Endothelial cell (in vitro differentiated cells): Measurements from ENCODE around the gene XAF1. TPM values are rescaled to one million over a fixed set of nuclear protein-coding genes. Genes with fewer than 3 reads are reported as not detected.

ENCODE experiments used
- DNase-seq: peaks from one replicate; pipeline ENCODE4 v3.0.0; 2021; ENCODE audit warnings: low spot score
- H3K27ac Mint-ChIP-seq: one replicate; pipeline ENCODE4 v1.8.0; 2021; ENCODE audit warnings: mixed read lengths, inconsistent platforms; ENCODE audit not compliant: unreplicated experiment
- H3K27me3 Mint-ChIP-seq: one replicate; pipeline ENCODE4 v1.8.0; 2021; ENCODE audit warnings: mild to moderate bottlenecking, moderate library complexity, mixed read lengths, inconsistent platforms; ENCODE audit not compliant: unreplicated experiment
- H3K36me3 Mint-ChIP-seq: one replicate; pipeline ENCODE4 v1.8.0; 2021; ENCODE audit warnings: mild to moderate bottlenecking, low read depth, mixed read lengths, inconsistent platforms; ENCODE audit not compliant: unreplicated experiment
- H3K4me1 Mint-ChIP-seq: one replicate; pipeline ENCODE4 v1.8.0; 2021; ENCODE audit warnings: mild to moderate bottlenecking, mixed read lengths, inconsistent platforms; ENCODE audit not compliant: unreplicated experiment
- H3K4me3 Mint-ChIP-seq: one replicate; pipeline ENCODE4 v1.8.0; 2021; ENCODE audit warnings: mild to moderate bottlenecking, mixed read lengths, inconsistent platforms; ENCODE audit not compliant: unreplicated experiment
- H3K9me3 Mint-ChIP-seq: one replicate; pipeline ENCODE4 v1.8.0; 2021; ENCODE audit warnings: mixed read lengths, inconsistent platforms; ENCODE audit not compliant: unreplicated experiment
- CTCF ChIP-seq: fragments of 200-600 bp; sonication (generic); IDR thresholded peaks from one replicate; pipeline ENCODE4 v1.5.0; 2021; ENCODE audit warnings: antibody characterized with exemption; ENCODE audit not compliant: unreplicated experiment
- total RNA-seq: library from RNA; stranded (reverse); fragmentation: NEBNext Ultra II Directional; extraction: Animal tissue kit (Norgen Biotek cat#: 25700); gene quantifications from one replicate; pipeline ENCODE4 v1.2.1, GENCODE V29; 2021; ENCODE audit not compliant: unreplicated experiment

XAF1 gene
- total RNA-seq, 1 donor from 2014 or later = 0.38 TPM

DNA sequence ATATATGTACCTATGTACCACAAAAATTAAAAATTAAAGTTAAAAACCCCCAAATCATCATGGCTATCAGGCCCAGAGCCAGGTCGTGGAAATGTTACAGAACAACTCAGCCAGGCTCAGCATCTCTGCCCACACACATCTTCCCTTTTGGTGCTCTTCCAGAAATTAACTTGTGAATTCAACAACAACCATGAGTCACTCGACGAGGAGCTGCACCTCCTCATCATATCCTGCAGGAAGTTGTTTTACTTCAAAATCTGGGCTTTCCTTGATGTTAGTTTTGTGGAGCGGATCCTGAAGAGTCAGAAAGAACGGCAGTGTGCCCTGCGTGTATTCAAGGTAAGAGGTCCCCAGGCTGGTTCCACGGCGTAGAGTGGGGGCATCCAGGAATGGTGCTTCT is 30.8 kb downstream of the XAF1 start:
- H3K36me3 Mint-ChIP-seq = no peaks in the 10 kb centered on the region

GRCh38 chr17:6787081-6787693 is 31.3 kb downstream of the XAF1 start:
- Mint-ChIP-seq H3K9me3 (no peaks in the 10 kb centered on the region), H3K27me3 (peaks cover 2% of the 10 kb centered on the region), H3K4me1 (peaks cover 19% of the 10 kb centered on the region), H3K36me3 (no peaks in the 10 kb centered on the region), H3K27ac (peak overlapping the region; percentile 50), H3K4me3 (peak overlapping the region; percentile 10)
- TF ChIP-seq CTCF = no peak
- no peak for DNase-seq

More for the DNA sequence above, 30.8 kb downstream of the XAF1 start:
- Mint-ChIP-seq H3K27me3 (peaks cover 1% of the 10 kb centered on the region), H3K27ac (peak overlapping the region; percentile 40), H3K4me1 (peaks cover 18% of the 10 kb centered on the region), H3K9me3 (no peaks in the 10 kb centered on the region), H3K4me3 (no peak overlapping the region)
- no peak for DNase-seq
- TF ChIP-seq CTCF = no peak

GRCh38 chr17:6789146-6789545 is 33.3 kb downstream of the XAF1 start:
- Mint-ChIP-seq H3K36me3 (no peaks in the 10 kb centered on the region), H3K9me3 (no peaks in the 10 kb centered on the region), H3K4me1 (peaks cover 26% of the 10 kb centered on the region), H3K4me3 (no peak overlapping the region), H3K27ac (no peak overlapping the region), H3K27me3 (peaks cover 5% of the 10 kb centered on the region)
- no peak for TF ChIP-seq CTCF
- DNase-seq = no peak

DNA sequence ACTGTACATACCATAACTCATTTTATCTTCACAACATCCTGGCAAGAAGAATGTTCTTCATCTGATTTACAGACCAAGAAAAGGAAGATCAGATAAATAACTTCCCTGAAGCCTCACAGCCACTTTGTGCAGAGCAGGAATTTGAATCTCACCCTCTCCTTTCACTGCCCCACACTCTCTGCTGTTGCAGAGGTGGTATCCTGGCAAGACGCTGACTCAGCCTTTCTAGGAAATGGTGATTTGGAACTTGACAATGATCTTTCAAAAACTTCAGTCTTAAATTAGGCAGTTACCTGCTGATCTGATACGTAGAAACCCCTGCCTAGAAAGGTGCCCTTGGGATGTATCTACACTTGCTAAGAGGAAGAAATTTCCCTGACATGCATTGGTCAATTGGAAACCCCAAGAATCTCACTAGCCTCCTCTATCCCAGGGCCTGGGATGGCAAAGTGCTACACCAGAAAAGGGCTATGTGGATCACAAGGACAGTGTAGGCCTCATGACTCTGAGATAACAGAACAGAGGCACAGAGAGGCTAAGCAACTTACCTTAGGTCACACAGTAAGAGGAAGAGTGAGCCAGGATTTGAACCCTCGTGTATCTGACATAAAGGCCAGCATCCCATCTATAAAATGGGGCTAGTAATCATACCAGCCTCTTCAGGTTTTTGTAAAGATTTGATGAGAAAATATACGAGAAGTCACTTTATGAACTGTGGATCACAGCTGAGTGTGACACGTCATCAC is 38.1 kb downstream of the XAF1 start:
- no peaks in the 10 kb centered on the region for H3K9me3 Mint-ChIP-seq
- peaks cover 5% of the 10 kb centered on the region for H3K27me3 Mint-ChIP-seq
- peaks cover 8% of the 10 kb centered on the region for H3K4me1 Mint-ChIP-seq
- H3K36me3 Mint-ChIP-seq = no peaks in the 10 kb centered on the region
- no peak for TF ChIP-seq CTCF
- no peak for DNase-seq
- no peak overlapping the region for H3K27ac Mint-ChIP-seq
- no peak overlapping the region for H3K4me3 Mint-ChIP-seq
